Smooth muscle cell (in vitro differentiated cells): ENCODE data around the gene DIP2C. TPM values are rescaled to one million over a fixed set of nuclear protein-coding genes. Genes with fewer than 3 reads are reported as not detected.
A peak's percentile ranks its signal among the peaks of the same experiment; 100 is the strongest.

ENCODE experiments used
- DNase-seq: peaks from one replicate; lab custom pipeline; 2025; ENCODE audit not compliant: unreplicated experiment; lab: John Stamatoyannopoulos, UW
- H2AFZ ChIP-seq: fragments of 200-600 bp; sonication (generic); 2 replicates; pipeline ENCODE4 v1.6.0; 2016; ENCODE audit warnings: antibody characterized with exemption, low read depth, mild to moderate bottlenecking
- H3F3A ChIP-seq: fragments of 200-600 bp; sonication (generic); 2 replicates; pipeline ENCODE4 v1.6.0; 2017; ENCODE audit warnings: antibody characterized with exemption, low read depth
- H3K27ac ChIP-seq: fragments of 200-600 bp; sonication (generic); 2 replicates; pipeline ENCODE4 v1.5.1; 2016; ENCODE audit warnings: low read depth, mild to moderate bottlenecking
- H3K27me3 ChIP-seq: fragments of 200-600 bp; sonication (generic); 2 replicates; pipeline ENCODE4 v1.6.1; 2016; ENCODE audit warnings: low read depth, mild to moderate bottlenecking
- H3K36me3 ChIP-seq: fragments of 200-600 bp; sonication (generic); 2 replicates; pipeline ENCODE4 v1.5.1; 2016; ENCODE audit warnings: low read depth
- H3K4me1 ChIP-seq: fragments of 200-600 bp; sonication (generic); 2 replicates; pipeline ENCODE4 v1.5.1; 2016; ENCODE audit warnings: low read depth
- H3K4me2 ChIP-seq: fragments of 200-600 bp; sonication (generic); 2 replicates; pipeline ENCODE4 v1.6.0; 2016; ENCODE audit warnings: mild to moderate bottlenecking
- H3K4me3 ChIP-seq: fragments of 200-600 bp; sonication (generic); 2 replicates; pipeline ENCODE4 v1.5.1; 2016; ENCODE audit warnings: mild to moderate bottlenecking
- H3K79me2 ChIP-seq: fragments of 200-600 bp; sonication (generic); 2 replicates; pipeline ENCODE4 v1.6.0; 2016; ENCODE audit warnings: low read depth, mild to moderate bottlenecking
- H3K9ac ChIP-seq: fragments of 200-600 bp; sonication (generic); 2 replicates; pipeline ENCODE4 v1.6.0; 2016; ENCODE audit warnings: low read depth
- H3K9me3 ChIP-seq: fragments of 200-600 bp; sonication (generic); replicated peaks from 2 replicates; pipeline ENCODE4 v1.5.1; 2016; ENCODE audit warnings: low read depth
- H4K20me1 ChIP-seq: fragments of 200-600 bp; sonication (generic); 2 replicates; pipeline ENCODE4 v1.6.0; 2016; ENCODE audit warnings: low read depth
- CTCF ChIP-seq: fragments of 200-600 bp; sonication (generic); IDR thresholded peaks from 2 replicates; pipeline ENCODE4 v1.5.1; 2017; ENCODE audit warnings: borderline replicate concordance, mild to moderate bottlenecking, antibody characterized with exemption; ENCODE audit not compliant: insufficient read depth, poor library complexity, severe bottlenecking
- WGBS: methylation state at CpG from one replicate; pipeline ENCODE4 v1.1.7; 2016; ENCODE audit warnings: low lambda C conversion rate; 5-methylcytosine and 5-hydroxymethylcytosine counted together
- polyA plus RNA-seq: library from polyadenylated mRNA; unstranded; fragments of >200 nt; fragmentation: Nextera tagmentation; extraction: Ambion mirVana; gene quantifications from 2 replicates; pipeline ENCODE4 v1.2.1, GENCODE V29; 2016
- total RNA-seq: library from RNA; depleted of rRNA; stranded (reverse); fragments of >200 nt; gene quantifications from 2 replicates; pipeline ENCODE4 v1.2.3, GENCODE V29; 2014

Gene DIP2C
- total and polyA plus RNA-seq, 2 experiments from 2014 or later, result 14.9 to 15.3 TPM

- Histone ChIP-seq H3K4me3 (no peak overlapping the region), H3K9me3 (no peaks in the 10 kb centered on the region), H2AFZ (no peak overlapping the region), H3K27ac (no peak overlapping the region), H3K27me3 (no peaks in the 10 kb centered on the region), H3K79me2 (peaks cover 68% of the 10 kb centered on the region), H3K4me2 (no peak overlapping the region), H3F3A (peaks cover 26% of the 10 kb centered on the region), H3K4me1 (peaks cover 24% of the 10 kb centered on the region), H3K9ac (no peak overlapping the region), H3K36me3 (no peaks in the 10 kb centered on the region), H4K20me1 (no peaks in the 10 kb centered on the region)
- no peak for TF ChIP-seq CTCF
- WGBS, result 67% methylated on average over 3 of the region's 6 CpGs
- no peak for DNase-seq
Observed at GRCh38 chr10:603745-604144, 85.7 kb downstream of the DIP2C start.

GRCh38 chr10:602391-603005 lies 87.0 kb downstream of the DIP2C start:
- DNase-seq, result no peak
- Histone ChIP-seq H3K9ac (no peak overlapping the region), H2AFZ (no peak overlapping the region), H3K27ac (peak overlapping the region; percentile 98), H3K36me3 (no peaks in the 10 kb centered on the region), H3K27me3 (no peaks in the 10 kb centered on the region), H3K4me1 (peaks cover 29% of the 10 kb centered on the region), H3K9me3 (no peaks in the 10 kb centered on the region), H3K4me2 (no peak overlapping the region), H3F3A (peaks cover 22% of the 10 kb centered on the region), H3K4me3 (no peak overlapping the region), H4K20me1 (no peaks in the 10 kb centered on the region), H3K79me2 (peaks cover 70% of the 10 kb centered on the region)
- TF ChIP-seq CTCF, result no peak
- WGBS, result 96% methylated on average over 18 of the region's 18 CpGs

GRCh38 chr10:601660-601963 lies 87.9 kb downstream of the DIP2C start:
- Histone ChIP-seq H3K4me1 (peaks cover 27% of the 10 kb centered on the region), H4K20me1 (no peaks in the 10 kb centered on the region), H2AFZ (no peak overlapping the region), H3K9me3 (no peaks in the 10 kb centered on the region), H3K4me2 (peak overlapping the region; percentile 15), H3K79me2 (peaks cover 70% of the 10 kb centered on the region), H3K4me3 (no peak overlapping the region), H3K36me3 (no peaks in the 10 kb centered on the region), H3K27ac (peak overlapping the region; percentile 98), H3F3A (peaks cover 16% of the 10 kb centered on the region), H3K27me3 (no peaks in the 10 kb centered on the region), H3K9ac (no peak overlapping the region)
- WGBS, result 90% methylated on average over 12 of the region's 12 CpGs
- no peak for TF ChIP-seq CTCF
- DNase-seq, result no peak
